GM21381 (cell line): ENCODE measurements around the gene ZNF841.
A peak's percentile ranks its signal among the peaks of the same experiment; 100 is the strongest.
"Not testable (repeated sequence)": the region's sequence is repeated elsewhere in the genome, so short reads cannot be mapped to it uniquely, and the experiment has no call there.

Experiments used
- ATAC-seq: cut with Tn5 transposase; IDR thresholded peaks from one replicate; pipeline ENCODE4 v1.9.1; 2021; ENCODE audit warnings: mild to moderate bottlenecking, moderate library complexity; ENCODE audit not compliant: unreplicated experiment

The ZNF841 gene

DNA sequence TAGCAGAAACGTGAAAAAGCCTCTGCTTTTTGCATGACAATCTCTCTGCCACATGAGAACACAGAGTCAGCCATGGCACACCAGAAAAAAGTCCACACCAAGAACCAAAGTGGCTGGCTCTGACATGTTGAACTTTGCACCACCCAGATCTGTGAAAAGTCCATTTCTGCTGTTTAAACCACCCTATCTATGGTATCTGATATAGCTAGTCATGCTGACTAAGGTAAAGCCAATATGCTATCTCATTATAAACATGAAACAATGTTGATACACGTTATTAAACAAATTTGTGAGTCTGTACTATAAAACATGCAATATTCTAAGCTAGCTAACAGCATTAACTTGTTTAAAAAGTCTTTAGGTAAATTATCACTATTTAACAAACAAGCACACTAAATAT, 25.9 kb downstream of the ZNF841 start:
- ATAC-seq: no peak

DNA sequence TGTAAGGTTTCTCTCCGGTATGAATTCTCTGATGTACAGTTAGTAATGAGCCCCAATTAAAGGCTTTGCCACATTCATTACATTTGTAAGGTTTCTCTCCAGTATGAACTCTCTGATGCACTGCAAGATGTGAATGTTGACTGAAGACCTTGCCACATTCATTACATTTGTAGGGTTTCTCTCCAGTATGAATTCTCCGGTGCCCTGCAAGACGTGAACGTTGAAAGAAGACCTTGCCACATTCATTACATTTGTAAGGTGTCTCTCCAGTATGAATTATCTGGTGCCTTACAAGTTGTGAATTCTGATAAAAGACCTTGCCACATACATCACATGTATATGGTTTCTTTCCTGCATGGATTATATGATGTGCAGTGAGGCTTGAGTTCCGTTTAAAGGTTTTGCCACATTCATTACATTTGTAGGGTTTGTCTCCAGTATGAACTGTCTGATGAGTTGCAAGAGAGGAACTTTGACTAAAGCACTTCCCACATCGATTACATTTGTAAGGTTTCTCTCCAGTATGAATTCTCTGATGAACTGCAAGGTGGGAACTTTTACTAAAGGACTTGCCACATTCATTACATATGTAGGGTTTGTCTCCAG, 29.2 kb downstream of the ZNF841 start:
- no peak for ATAC-seq

DNA sequence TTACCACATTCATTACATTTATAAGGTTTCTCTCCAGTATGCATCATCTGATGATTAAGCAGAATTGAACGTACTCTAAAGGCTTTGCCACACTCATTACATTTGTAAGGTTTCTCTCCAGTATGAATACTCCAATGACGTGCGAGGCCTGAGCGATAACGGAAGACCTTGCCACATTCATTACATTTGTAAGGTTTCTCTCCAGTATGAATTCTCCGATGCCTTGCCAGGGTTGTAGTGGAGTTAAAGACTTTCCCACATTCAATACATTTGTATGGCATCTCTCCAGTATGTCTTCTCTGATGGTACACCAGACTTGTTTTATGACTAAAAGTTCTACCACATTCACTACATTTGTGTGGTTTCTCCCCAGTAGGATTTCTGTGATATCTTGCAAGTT, 30.2 kb downstream of the ZNF841 start:
- no peak for ATAC-seq

DNA sequence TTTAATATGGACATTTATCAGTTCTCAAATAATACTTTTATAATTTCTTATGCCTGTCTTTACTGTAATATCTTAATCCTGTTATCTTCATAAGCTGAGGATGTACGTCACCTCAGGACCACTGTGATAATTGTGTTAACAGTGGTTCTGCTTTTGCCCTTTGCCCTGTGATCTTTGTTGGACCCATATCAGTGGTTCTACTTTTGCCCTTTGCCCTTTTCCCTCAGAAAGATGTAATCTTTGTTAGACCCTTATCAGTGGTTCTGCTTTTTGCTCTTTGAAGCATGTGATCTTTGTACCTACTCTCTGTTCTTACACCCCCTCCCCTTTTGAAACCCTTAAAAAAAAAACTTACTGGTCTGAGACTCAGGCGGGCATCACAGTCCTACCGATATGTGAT, 39.1 kb downstream of the ZNF841 start:
- not testable (repeated sequence) for ATAC-seq

DNA sequence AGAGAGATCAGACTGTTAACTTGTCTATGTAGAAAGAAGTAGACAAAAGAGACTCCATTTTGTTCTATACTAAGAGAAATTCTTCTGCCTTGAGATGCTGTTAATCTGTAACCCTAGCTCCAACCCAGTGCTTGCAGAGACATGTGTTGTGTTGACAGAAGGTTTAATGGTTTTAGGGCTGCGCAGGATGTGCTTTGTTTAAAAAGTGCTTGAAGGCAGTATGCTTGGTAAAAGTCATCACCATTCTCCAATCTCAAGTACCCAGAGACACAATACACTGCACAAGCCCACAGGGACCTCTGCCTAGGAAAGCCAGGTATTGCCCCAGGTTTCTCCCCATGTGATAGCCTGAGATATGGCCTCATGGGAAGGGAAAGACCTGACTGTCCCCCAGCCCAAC, 43.8 kb downstream of the ZNF841 start:
- ATAC-seq: not testable (repeated sequence)

DNA sequence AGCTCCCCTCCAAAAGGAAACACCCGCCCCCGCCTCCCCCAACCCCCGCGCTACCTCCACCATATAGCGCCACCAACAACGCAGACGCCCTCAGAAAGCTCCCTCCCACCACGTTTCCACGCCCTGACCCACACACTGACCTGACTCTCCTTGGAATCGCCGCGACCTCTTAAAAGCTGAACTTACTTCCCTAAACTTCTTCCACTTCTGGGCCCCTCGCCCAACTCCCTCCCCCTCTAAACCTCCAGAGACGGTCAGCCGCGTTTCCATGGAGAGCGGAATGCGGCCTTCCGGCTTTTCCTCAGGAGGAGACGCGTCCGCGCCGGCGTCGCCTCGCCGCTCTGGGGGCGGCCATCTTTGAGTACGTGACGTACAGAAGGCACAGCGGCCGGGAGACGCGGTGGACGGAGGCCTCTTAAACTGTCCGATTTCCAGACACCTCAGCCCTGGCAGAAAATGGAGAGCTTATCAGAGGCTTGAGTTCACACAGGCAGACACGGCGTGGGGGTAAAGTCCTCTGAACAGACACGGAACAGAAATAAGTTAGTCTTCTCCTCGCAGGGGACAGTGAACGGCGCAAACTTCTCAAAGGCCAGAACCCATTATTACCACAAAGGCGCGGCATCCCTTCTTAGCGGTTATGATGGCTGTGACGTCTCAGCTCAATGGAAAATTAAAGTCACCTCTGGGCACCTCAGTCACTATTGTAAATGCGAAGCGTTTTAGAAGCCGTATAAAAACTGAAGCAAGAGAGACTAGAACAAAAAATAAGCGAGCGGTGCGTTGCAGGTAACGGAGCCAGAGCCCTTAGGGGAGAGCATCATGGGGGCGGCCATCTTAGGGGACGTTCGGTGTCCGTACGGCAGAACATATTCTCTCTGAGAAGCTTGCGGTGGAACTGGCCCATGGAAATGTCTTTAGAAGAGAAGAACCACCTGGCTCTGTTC, 46.7 kb downstream of the ZNF841 start, which contains the start of gene ZNF432:
Gene ZNF432, minus strand, starts transcription at position 284 of the 947 bp plus-strand sequence. CDS start 1,970 bp downstream, outside the sequence.
- peak; percentile 88 for ATAC-seq

DNA sequence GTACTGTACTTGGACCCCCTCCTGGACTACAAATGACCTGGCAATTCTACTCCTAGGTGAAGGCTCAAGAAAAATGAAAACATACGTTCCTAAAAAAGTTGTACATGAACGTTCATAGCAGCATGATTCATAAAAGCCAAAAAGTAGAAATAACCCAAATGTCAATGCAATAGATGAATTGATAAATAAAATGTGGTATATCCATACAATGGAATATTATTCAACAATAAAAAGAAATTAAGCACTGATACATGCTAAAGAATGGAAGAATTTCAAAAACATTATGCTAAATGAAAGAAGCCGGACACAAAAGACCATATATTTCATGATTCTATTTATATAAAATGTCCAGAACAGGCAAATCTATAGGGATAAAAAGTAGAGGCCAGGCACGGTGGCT, 56.4 kb downstream of the ZNF841 start:
- no peak for ATAC-seq

DNA sequence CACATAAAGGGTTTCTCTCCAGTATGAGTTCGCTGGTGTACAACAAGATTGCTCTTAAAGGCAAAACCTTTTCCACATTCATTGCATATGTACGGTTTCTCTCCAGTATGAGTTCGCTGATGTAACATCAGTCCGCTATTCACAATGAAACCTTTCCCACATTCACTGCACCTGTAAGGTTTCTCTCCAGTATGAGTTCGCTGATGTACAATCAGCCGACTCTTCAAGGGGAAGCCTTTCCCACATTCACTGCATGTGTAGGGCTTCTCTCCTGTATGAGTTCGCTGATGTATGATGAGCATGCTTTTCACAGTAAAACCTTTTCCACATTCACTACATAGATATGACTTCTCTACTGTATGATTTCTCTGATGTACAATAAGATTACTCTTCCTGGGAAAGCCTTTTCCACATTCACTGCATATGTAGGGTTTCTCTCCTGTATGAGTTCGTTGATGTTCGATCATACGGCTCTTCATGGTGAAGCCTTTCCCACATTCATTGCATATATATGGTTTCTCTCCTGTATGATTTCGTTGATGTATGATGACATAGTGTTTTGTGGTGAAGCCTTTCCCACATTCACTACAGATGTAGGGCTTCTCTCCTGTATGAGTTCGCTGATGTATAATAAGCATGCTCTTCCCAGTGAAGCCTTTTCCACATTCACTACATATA, 61.4 kb downstream of the ZNF841 start:
- no peak for ATAC-seq

DNA sequence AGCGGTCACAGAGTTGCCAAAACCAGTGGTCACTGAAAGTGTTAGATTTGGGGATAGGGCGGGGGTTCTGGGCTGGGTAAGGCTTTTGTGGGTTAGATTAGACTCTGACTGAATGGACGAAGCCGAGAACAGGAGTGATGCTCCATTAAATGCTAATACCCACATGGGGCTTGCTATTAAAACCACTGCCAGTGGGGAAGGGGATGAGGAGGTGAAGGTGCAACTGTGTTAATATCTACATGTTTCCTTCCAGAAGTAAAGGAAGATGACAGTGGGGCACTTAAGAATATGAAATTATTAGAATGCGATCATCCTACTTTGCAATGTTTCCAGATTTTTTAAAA, 66.8 kb downstream of the ZNF841 start:
- peak; percentile 21 for ATAC-seq

DNA sequence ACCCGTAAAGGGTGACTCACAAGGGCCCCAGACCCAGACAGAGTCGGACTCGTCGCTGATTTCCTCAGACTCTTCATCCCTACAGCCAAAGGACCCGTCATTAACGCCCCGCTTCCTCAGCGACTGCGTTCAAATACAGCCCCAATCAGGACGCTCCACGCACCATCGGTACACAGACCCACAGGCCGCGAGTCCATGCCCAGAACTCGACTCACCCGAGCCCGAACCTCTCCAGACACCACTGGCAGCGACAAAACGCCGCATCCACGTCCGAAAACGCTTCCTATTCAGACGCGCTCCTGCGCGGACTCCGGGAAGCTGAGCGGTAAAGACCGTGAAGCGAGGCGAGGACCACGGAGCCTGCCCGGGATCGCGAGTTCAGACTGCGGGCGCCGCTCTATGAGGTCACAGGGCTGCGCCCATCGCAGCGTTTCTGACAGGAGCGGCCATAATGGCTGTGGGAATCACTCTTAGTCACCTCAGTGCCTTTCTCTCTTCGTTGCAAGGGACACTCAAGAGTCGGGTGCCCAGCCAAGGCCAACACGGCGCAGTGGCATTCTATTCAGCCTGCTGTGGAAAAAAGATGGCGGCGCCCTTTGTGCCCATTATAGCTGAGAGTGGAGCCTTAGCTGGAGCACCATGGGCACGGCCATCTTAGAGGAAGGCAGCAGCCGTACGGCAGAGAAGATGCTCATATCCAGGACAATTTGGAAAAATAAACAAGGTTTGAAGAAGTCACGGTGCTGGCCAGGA, 67.4 kb downstream of the ZNF841 start, which contains the start of gene ZNF614:
Gene ZNF614, minus strand, starts transcription at position 353 of the 753 bp plus-strand sequence. CDS start 2,634 bp downstream, outside the sequence.
- ATAC-seq: peak; percentile 92

DNA sequence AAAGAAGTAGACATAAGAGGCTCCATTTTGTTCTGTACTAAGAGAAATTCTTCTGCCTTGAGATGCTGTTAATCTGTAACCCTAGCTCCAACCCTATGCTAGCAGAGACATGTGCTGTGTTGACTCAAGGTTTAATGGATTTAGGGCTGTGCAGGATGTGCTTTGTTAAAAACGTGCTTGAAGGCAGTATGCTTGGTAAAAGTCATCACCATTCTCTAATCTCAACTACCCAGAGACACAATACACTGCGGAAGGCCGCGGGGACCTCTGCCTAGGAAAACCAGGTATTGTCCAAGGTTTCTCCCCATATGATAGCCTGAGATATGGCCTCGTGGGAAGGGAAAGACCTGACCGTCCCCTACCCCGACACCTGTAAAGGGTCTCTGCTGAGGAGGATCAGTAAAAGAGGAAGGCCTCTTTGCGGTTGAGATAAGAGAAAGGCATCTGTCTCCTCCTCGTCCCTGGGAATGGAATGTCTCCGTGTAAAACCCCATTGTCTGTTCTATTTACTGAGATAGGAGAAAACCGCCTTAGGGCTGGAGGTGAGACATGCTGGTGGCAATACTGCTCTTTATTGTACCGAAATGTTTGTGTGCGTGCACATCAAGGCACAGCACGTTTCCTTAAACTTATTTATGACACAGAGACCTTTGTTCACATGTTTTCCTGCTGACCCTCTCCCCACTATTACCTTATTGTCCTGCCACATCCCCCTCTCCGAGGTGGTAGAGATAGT, 69.1 kb downstream of the ZNF841 start:
- not testable (repeated sequence) for ATAC-seq

DNA sequence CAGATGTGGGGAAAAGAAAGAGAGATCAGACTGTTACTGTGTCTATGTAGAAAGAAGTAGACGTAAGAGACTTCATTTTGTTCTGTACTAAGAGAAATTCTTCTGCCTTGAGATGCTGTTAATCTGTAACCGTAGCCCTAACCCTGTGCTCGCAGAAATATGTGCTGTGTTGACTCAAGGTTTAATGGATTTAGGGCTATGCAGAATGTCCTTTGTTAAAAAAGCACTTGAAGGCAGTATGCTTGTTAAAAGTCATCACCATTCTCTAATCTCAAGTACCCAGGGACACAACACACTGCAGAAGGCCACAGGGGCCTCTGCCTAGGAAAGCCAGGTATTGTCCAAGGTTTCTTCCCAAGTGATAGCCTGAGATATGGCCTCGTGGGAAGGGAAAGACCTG, 71.1 kb downstream of the ZNF841 start:
- not testable (repeated sequence) for ATAC-seq

DNA sequence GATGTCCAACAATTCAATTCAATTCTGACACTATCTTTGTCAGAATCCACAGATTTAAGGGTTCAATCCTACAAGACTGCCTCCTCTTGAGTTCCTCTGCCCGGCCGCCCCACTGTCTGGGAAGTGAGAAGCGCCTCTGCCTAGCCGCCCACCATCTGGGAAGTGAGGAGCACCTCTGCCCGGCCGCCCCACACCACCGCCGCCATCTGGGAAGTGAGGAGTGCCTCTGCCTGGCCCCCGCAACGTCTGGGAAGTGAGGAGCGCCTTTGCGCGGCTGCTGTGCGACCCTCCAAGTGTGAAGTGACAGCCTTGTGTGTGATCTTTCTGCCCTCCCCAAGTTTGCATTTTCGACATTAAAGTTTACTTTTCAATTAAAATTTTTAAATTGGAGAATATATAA, 73.4 kb downstream of the ZNF841 start:
- ATAC-seq: no peak

DNA sequence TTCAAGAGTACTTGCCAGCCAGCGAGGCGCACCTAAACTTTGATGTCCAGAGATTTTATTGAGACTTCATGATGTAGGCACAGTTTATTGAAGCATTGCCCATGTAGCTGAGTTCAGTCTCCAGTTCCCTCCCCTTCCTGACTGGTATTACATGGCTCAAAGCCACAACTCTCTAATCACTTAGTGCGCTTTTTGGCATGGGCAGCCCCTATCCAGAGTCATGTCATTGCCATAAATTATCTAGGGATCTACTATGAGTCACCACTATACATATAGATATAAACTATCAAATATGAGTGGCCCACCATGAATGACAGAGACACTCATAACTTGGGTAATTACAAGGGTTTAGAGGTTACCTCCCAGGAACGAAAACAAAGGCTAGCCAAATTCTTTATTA, 75.1 kb downstream of the ZNF841 start:
- no peak for ATAC-seq
